ENCODE measurements around the gene SNED1. TPM values are rescaled to one million over a fixed set of nuclear protein-coding genes. Genes with fewer than 3 reads are reported as not detected.

Gene SNED1
- total RNA-seq, 1 experiment from 2014 or later, result 2.8 TPM

DNA sequence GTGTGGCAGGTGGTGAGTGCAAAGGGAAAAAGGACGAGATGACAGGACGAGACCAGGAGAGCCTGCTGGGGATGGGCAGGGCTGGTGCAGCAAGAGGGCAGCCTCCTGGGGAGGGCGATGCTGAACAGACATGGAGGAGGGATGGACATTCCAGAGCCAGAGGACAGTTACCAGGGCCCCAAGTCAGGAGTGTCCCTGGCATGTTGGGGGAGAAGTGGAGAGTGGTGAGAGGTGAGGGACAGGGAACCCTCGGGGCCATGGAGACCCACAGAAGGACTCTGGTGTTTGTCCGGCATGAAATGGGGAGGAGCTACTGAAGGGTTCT lies 84.6 kb downstream of the SNED1 start:
- BruUV-seq (replicated peaks), result no TSS peak
- no peak for DNase-seq
- H3K27me3 ChIP-seq (ENCODE audit: insufficient read depth, low read depth), result no peaks in the 10 kb centered on the region
- no peak overlapping the region for H3K27ac ChIP-seq
- no peak overlapping the region for H2AFZ ChIP-seq
- TF ChIP-seq EZH2 (IDR thresholded peaks at IDR 0.05; ENCODE audit: low read depth), result no peak
- TF ChIP-seq, protein P1, sequence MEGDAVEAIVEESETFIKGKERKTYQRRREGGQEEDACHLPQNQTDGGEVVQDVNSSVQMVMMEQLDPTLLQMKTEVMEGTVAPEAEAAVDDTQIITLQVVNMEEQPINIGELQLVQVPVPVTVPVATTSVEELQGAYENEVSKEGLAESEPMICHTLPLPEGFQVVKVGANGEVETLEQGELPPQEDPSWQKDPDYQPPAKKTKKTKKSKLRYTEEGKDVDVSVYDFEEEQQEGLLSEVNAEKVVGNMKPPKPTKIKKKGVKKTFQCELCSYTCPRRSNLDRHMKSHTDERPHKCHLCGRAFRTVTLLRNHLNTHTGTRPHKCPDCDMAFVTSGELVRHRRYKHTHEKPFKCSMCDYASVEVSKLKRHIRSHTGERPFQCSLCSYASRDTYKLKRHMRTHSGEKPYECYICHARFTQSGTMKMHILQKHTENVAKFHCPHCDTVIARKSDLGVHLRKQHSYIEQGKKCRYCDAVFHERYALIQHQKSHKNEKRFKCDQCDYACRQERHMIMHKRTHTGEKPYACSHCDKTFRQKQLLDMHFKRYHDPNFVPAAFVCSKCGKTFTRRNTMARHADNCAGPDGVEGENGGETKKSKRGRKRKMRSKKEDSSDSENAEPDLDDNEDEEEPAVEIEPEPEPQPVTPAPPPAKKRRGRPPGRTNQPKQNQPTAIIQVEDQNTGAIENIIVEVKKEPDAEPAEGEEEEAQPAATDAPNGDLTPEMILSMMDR (conservative IDR thresholded peaks at IDR 0.05), result no peak
- POLR2A ChIA-PET (ENCODE audit: unreplicated experiment), result interaction anchor here (0.5 kb wide), 1 partner anchor 74 kb away, joined by 6 read pairs; no protein-coding TSS in a partner anchor
- H3K4me1 ChIP-seq (replicated peaks; ENCODE audit: insufficient read depth), result no peaks in the 10 kb centered on the region
- no peak overlapping the region for H3K4me3 ChIP-seq
- H3K4me2 ChIP-seq, result no peak overlapping the region
- no peaks in the 10 kb centered on the region for H3F3A ChIP-seq (ENCODE audit: insufficient read depth, low read depth)
- intact Hi-C loops (cut with micrococcal nuclease; ENCODE audit: unreplicated experiment), result no loop called here
- CTCF ChIA-PET, result no interaction called here
- H4K20me1 ChIP-seq (ENCODE audit: insufficient read depth), result 0 out of 2 replicates have a peak, but pooled peaks cover 4% of the 10 kb centered on the region
- no peaks in the 10 kb centered on the region for H3K79me2 ChIP-seq (ENCODE audit: low read depth)
- no peaks in the 10 kb centered on the region for H3K9me3 ChIP-seq (ENCODE audit: insufficient read depth, low read depth)
- peaks cover 13% of the 10 kb centered on the region; the same call in 1 of the 2 replicates for H3K36me3 ChIP-seq (ENCODE audit: low read depth)
- no peaks in the 10 kb centered on the region for H3K9me2 ChIP-seq (ENCODE audit: insufficient read depth)

DNA sequence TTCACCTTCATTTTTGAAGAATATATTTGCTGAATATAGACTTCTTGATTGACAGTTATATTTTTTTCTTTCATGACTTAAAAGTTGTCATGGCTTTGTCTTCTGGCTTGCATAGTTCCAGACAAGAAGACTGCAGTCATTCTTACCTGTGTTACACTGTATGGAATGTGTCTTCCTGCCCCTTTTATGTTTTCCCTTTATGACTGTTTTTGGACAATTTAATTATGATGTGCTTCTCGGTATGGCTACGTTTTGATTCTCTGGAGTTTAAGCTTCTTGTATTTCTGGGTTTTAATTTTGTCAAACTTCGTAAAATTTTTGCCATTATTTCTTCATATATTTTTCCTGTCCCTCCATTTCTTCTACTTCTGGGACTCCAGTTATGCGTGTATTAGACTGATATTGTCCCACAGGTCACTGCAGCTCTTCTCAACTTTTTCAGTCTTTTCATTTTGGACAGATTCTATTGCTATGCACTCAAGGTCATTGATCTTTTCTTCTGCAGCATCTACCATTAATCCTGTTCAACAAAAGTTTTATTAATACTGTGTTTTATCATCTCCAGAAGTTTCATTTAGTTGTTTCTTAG lies 86.5 kb downstream of the SNED1 start:
- Histone ChIP-seq H3F3A (ENCODE audit: insufficient read depth, low read depth) (no peaks in the 10 kb centered on the region), H3K79me2 (ENCODE audit: low read depth) (no peaks in the 10 kb centered on the region), H3K27me3 (ENCODE audit: insufficient read depth, low read depth) (no peaks in the 10 kb centered on the region), H3K4me2 (no peak overlapping the region), H3K4me3 (no peak overlapping the region), H4K20me1 (ENCODE audit: insufficient read depth) (no peaks in the 10 kb centered on the region), H2AFZ (no peak overlapping the region), H3K4me1 (replicated peaks; ENCODE audit: insufficient read depth) (no peaks in the 10 kb centered on the region), H3K9me3 (ENCODE audit: insufficient read depth, low read depth) (no peaks in the 10 kb centered on the region), H3K36me3 (ENCODE audit: low read depth) (peaks cover 17% of the 10 kb centered on the region; the same call in 1 of the 2 replicates), H3K27ac (no peak overlapping the region), H3K9me2 (ENCODE audit: insufficient read depth) (no peaks in the 10 kb centered on the region)
- no TSS peak for BruUV-seq (replicated peaks)
- no peak for DNase-seq
- CTCF ChIA-PET, result no interaction called here
- intact Hi-C loops (cut with micrococcal nuclease; ENCODE audit: unreplicated experiment), result no loop called here
- no peak for TF ChIP-seq EZH2 (IDR thresholded peaks at IDR 0.05; ENCODE audit: low read depth)
- TF ChIP-seq, protein P1 (conservative IDR thresholded peaks at IDR 0.05), result no peak
- POLR2A ChIA-PET (ENCODE audit: unreplicated experiment), result no interaction called here

DNA sequence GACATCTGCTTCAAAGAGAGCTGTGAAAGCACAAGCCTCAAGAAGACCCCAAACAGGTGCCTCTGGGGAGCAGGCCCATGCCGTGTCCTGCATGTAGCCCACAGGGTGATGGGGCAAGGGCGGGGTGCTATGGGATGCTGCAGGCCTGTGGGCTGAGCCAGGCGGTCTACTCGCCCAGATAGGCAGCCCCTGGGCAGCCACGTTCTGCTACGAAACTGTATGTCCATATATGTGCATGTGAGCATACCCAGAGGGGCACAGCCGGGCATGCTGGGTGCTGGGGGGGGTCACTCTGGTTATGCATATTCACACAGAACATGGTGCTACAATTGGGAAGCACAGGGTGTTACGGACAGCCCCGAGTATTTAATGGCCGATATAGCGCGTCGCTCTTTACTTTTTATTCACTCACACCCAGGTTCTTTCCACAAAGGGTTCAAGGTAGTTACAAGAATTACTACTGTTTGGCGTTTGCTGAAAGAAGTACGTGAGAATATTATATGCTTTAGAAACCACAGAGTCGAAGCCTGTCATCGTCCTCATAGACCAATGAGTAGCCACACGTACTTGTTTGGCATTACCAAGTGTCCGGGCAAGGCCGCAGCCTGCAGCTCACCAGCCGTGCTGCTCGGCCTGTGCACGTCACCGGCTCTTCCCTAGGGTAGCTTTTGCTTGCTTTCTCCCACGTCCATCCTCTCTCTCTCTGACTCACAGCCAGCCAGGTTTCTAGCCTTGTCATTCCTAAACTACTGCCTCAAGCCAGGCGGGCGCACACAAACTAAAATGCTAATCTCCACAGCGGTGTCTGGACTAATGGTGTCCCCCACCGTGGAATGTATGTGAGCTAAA lies 89.2 kb downstream of the SNED1 start:
- Histone ChIP-seq H3K4me3 (no peak overlapping the region), H3K27ac (no peak overlapping the region), H3K4me2 (no peak overlapping the region), H3F3A (ENCODE audit: insufficient read depth, low read depth) (no peaks in the 10 kb centered on the region; the same call in 1 of the 2 replicates), H2AFZ (no peak overlapping the region), H3K9me2 (ENCODE audit: insufficient read depth) (no peaks in the 10 kb centered on the region), H3K9me3 (ENCODE audit: insufficient read depth, low read depth) (no peaks in the 10 kb centered on the region), H3K4me1 (replicated peaks; ENCODE audit: insufficient read depth) (no peaks in the 10 kb centered on the region), H3K36me3 (ENCODE audit: low read depth) (peaks cover 17% of the 10 kb centered on the region; the same call in 1 of the 2 replicates), H4K20me1 (ENCODE audit: insufficient read depth) (peaks cover 3% of the 10 kb centered on the region; the same call in 1 of the 2 replicates), H3K27me3 (ENCODE audit: insufficient read depth, low read depth) (no peaks in the 10 kb centered on the region), H3K79me2 (ENCODE audit: low read depth) (no peaks in the 10 kb centered on the region)
- DNase-seq, result no peak
- ChIA-PET CTCF (no interaction called here), POLR2A (ENCODE audit: unreplicated experiment) (no interaction called here)
- TF ChIP-seq EZH2 (IDR thresholded peaks at IDR 0.05; ENCODE audit: low read depth), result no peak
- TF ChIP-seq, protein P1 (conservative IDR thresholded peaks at IDR 0.05), result no peak
- intact Hi-C loops (cut with micrococcal nuclease; ENCODE audit: unreplicated experiment), result no loop called here
- BruUV-seq (replicated peaks), result no TSS peak

All from PC-9 (cell line).